Measurements from ENCODE around the gene ZSCAN20. TPM values are rescaled to one million over a fixed set of nuclear protein-coding genes. Genes with fewer than 3 reads are reported as not detected.

ZSCAN20 gene
- total RNA-seq, 1 experiment from 2014 or later, result 3.9 TPM

- no peak for TF ChIP-seq CTCF (conservative IDR thresholded peaks at IDR 0.05)
- no peaks in the 10 kb centered on the region for H3K4me1 ChIP-seq (ENCODE audit: insufficient read depth, low read length)
- H2BK5ac ChIP-seq (ENCODE audit: insufficient read length, low read length), result no peak overlapping the region
- no peak overlapping the region for H4K91ac ChIP-seq (ENCODE audit: insufficient read length, low read depth, low read length)
- no peak overlapping the region for H3T11ph ChIP-seq (ENCODE audit: low read length)
- no peak overlapping the region for H2BK15ac ChIP-seq (ENCODE audit: low read depth, low read length)
- H3K23me2 ChIP-seq (ENCODE audit: insufficient read length, low read depth, low read length, poor library complexity, severe bottlenecking), result no peaks in the 10 kb centered on the region
- H4K8ac ChIP-seq (replicated peaks; ENCODE audit: insufficient read length, low read depth, low read length), result no peak overlapping the region
- Mint-ChIP-seq H3K4me3 (no peak overlapping the region), H3K27me3 (ENCODE audit: low read depth) (peaks cover 6% of the 10 kb centered on the region), H3K27ac (no peak overlapping the region; a peak in 1 of 7 replicates), H3K4me1 (peaks cover 6% of the 10 kb centered on the region in 2 experiments), H3K36me3 (ENCODE audit: insufficient read depth in 1 of 3, low read depth in 3 of 3) (peaks cover 39 to 56% (median 51%) of the 10 kb centered on the region in 3 experiments), H3K9me3 (peaks cover 39 to 52% of the 10 kb centered on the region in 2 experiments)
- no peak overlapping the region for H3K18ac ChIP-seq (ENCODE audit: insufficient read length, low read depth, low read length)
- no peak overlapping the region for H3K56ac ChIP-seq (ENCODE audit: insufficient read length, low read depth, low read length)
- no peak overlapping the region for H2BK12ac ChIP-seq (ENCODE audit: insufficient read length, low read depth, low read length)
- H3K14ac ChIP-seq (ENCODE audit: insufficient read depth, low read length), result no peak overlapping the region
- H3K27ac ChIP-seq (ENCODE audit: insufficient read length, low read depth, low read length), result no peak overlapping the region
- H3K79me2 ChIP-seq (ENCODE audit: insufficient read depth, low read length), result no peaks in the 10 kb centered on the region
- H3K23ac ChIP-seq (ENCODE audit: insufficient read length, low read depth, low read length), result no peak overlapping the region
- H3K4me2 ChIP-seq (ENCODE audit: insufficient read depth, insufficient read length, low read length), result no peak overlapping the region
- DNase-seq, result no peak
- no peak overlapping the region for H3K4ac ChIP-seq (ENCODE audit: low read depth, low read length)
- peaks cover 38% of the 10 kb centered on the region for H3K9me3 ChIP-seq (ENCODE audit: control insufficient read depth, low read depth, low read length)
- H3K79me1 ChIP-seq (ENCODE audit: insufficient read depth, low read depth, low read length, poor library complexity, severe bottlenecking), result no peaks in the 10 kb centered on the region
- no peak overlapping the region for H2BK20ac ChIP-seq (ENCODE audit: low read depth, low read length, poor library complexity, severe bottlenecking)
- no peak overlapping the region for H4K5ac ChIP-seq (ENCODE audit: insufficient read length, low read depth, low read length)
- no peaks in the 10 kb centered on the region for H3K27me3 ChIP-seq (ENCODE audit: insufficient read depth, low read length)
- H3K9ac ChIP-seq (ENCODE audit: extremely low read depth, insufficient read length, low read length), result no peak overlapping the region
- H2BK120ac ChIP-seq (ENCODE audit: low read depth, low read length, poor library complexity, severe bottlenecking), result no peak overlapping the region
- H4K20me1 ChIP-seq (ENCODE audit: control insufficient read depth, insufficient read depth, insufficient read length), result no peaks in the 10 kb centered on the region
- WGBS (ENCODE audit: extremely low coverage, insufficient read length, low lambda C conversion rate), result no CpG with 5 or more reads among the region's 1 CpG
- H2AFZ ChIP-seq (ENCODE audit: low read length), result no peak overlapping the region
- H2AK5ac ChIP-seq (ENCODE audit: insufficient read length, low read length), result no peak overlapping the region
These were observed 25.0 kb downstream of the ZSCAN20 start for GRCh38 chr1:33497410-33497809.
